GM18505 (cell line): Measurements from ENCODE around the gene DDR1.
"Not testable (repeated sequence)": the region's sequence is repeated elsewhere in the genome, so short reads cannot be mapped to it uniquely, and the experiment has no call there.

Experiments
- ATAC-seq: cut with Tn5 transposase; IDR thresholded peaks from one replicate; pipeline ENCODE4 v1.9.1; 2021; ENCODE audit not compliant: unreplicated experiment
- POLR2A ChIP-seq: IDR thresholded peaks from 4 replicates; pipeline ENCODE4 v1.6.1; 2011; ENCODE audit warnings: borderline replicate concordance; ENCODE audit not compliant: insufficient read depth, insufficient read length; ENCODE audit errors: extremely low read depth

The DDR1 gene

DNA sequence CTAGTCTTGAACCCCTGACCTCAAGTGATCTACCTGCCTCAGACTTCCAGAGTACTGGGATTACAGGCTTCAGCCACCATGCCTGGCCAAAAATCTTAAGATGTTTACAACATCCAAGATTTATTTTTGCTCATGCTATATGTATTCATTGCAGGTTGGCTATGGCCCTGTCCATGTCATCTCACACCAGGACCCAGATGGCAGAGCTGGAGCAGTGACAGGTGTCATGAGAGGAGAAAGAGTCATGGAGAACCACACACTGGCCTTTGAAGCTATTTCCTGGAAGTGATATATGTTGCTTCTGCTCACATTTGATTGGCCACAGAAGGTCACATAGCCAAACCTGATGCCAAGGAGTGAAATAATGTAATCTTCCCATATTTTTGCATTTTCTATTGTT, 13.8 kb upstream of the DDR1 start:
- TF ChIP-seq POLR2A: no peak
- ATAC-seq: no peak

GRCh38 chr6:30871592-30872183, 12.6 kb upstream of the DDR1 start:
- ATAC-seq: no peak

DNA sequence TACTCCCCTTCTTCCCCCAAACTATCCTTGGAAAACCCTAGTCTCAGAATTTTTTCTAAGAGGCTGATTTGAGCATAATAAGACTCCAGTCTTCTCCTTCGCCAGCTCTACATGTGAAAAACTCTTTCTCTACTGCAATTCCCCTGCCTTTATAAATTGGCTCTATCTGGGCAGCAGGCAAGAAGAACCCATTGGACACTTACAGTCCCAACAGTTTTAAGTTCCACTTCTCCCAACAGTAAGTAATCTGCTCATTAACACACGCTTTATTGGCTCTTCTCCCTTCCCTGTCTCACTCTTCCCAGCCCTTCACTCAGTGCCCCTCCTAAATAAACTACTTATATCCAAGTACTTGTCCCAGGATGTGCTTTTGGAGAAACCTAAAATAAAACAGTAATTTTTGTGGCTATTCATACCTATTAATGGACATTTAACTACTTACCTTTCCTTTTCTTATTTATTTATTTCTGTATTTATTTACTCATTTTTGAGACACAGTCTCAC, 11.1 kb upstream of the DDR1 start:
- ATAC-seq: no peak
- TF ChIP-seq POLR2A: no peak

More at GRCh38 chr6:30871592-30872183, 12.6 kb upstream of the DDR1 start:
- no peak for TF ChIP-seq POLR2A

DNA sequence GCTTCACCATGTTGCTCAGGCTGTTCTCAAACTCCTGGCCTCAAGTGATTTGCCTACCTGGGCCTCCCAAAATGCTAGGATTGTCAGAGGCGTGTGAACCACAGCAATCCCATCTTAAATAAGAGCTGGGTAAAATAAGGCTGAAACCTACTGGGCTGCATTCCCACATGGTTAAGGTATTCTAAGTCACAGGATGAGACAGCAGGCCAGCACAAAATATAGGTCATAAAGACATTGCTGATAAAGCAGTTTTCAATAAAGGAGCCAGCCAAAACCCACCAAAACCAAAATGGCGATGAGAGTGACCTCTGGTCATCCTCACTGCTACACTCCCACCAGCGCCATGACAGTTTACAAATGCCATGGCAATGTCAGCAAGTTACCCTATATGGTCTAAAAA, 10.5 kb upstream of the DDR1 start:
- ATAC-seq: not testable (repeated sequence)

DNA sequence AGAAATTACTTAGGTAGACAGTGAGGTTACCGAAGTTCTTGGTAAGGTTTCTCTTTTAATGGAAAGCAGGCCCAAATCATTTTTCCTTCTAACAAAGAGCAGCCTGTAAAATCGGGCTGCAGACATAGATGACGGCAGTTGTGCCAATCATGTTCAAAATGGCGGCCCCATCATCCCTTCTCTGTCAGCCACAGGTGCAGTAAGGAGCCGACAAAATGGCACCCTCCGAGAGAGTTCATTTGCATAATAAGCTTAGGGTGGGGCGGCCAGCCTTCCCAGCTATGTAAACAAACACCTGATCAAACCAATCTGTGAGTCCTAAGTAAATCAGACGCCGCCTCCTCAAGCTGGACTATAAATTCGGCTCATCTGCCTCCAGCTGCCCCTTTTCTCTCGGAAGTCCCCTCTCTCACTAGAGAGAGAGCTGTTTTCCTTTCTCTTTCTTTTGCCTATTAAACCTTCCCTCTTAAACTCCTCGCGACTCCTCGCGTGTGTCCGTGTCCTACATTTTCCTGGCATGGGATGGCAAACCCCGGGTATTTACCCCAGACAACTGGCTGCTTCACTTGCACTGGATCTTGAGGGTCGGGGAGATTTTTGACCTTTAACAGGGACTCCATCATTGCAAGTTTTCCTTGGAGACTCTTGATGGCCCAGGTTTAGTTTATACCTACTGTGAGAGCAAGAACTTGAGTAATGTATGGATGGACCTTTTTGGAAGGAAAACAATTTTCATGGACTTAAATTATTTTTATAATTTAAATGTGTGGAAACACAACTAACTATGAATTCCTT, 8.9 kb upstream of the DDR1 start:
- no peak for ATAC-seq
- TF ChIP-seq POLR2A: no peak

DNA sequence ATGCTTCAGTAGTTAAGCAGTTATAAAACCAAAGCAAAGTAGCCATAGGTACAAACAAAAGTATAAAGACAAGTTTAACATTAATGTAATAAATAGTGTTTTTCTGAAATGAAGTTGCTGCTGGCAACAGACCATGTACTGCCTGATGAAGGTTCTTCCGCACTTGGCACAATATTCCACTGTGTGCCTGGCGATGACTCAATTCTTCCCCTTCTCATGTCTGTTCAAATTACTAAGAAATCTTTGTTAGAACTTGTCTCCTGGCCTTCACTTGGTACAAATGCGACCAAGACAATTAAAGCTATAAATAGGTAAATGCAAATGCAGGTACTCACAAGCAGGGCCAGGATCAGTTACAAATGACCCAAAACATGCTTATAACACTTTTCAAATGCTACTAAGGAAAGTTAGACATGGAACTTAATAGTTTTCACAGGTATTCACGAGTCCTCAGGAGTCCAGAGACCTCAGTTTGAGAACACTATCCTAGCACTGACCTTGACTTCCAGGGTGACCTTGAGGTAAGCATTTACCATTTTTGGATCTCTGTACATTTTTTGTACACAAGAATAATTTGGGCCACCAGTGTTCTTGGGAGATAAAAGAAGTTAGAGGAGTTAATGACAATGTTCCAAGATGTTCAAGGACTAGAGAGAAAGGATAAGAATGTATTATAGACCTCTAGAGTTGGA, 8.1 kb upstream of the DDR1 start:
- no peak for ATAC-seq
- no peak for TF ChIP-seq POLR2A

GRCh38 chr6:30877419-30878262, 6.7 kb upstream of the DDR1 start:
- no peak for TF ChIP-seq POLR2A
- ATAC-seq: no peak

DNA sequence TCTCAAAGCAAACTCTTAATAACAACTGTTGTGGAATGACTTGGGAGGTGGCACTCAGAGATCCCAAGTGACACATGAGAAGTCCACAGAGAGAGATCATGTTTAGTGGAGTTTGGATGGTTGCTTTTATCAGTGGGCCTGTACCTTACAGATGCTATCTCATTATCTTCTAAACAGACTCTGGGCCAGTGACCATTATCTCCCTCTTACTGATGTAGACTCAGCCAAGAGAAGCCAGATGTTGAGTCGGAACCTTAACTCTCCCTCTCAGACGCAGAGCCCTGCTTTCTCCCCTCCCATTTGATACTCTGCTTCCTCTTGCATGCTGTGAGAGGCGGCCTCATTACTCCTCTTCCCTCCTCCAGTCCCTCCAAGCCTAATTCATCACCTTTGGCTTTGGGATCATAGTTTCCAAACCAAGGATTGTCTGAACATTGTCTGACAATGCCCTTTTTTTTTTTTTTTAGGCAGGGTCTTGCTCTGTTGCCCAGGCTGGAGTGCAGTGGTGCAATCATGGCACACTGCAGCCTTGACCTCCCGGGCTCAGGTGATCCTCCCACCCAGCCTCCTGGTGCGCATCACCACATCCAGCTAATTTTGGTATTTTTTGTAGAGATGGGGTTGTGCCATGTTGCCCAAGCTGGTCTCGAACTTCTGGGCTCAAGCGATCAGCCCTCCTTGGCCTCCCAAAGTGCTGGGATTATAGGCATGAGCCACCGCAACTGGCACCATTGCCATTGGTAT, 4.5 kb upstream of the DDR1 start:
- no peak for ATAC-seq
- no peak for TF ChIP-seq POLR2A

DNA sequence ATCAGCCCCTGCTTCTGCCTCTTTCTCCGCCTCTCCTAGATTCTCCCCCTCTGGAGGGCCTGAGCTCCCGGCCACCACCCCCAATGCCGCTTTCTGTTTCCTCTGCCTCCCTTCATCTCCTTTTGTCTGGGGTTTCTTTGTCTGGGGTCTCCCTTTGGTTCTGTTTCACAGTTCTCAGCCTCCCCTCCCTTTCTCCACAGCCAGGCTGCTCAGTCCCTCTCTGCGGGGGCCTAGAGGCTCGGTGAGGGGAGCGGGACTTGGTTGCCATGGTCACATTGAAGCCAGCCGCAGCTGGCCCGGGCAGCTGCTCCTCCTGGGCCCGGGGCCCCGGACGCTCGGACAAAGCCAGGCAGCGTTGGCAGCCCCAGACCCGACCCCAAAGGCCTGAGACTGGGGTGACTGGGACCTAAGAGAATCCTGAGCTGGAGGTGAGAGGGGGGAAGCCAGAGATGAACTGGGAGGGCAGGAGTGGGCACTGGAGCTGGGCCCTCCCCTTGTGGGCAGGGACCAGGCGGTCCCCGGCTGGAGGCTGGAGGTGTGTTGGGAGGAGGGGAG, 3.5 kb upstream of the DDR1 start:
- no peak for ATAC-seq
- TF ChIP-seq POLR2A: no peak

DNA sequence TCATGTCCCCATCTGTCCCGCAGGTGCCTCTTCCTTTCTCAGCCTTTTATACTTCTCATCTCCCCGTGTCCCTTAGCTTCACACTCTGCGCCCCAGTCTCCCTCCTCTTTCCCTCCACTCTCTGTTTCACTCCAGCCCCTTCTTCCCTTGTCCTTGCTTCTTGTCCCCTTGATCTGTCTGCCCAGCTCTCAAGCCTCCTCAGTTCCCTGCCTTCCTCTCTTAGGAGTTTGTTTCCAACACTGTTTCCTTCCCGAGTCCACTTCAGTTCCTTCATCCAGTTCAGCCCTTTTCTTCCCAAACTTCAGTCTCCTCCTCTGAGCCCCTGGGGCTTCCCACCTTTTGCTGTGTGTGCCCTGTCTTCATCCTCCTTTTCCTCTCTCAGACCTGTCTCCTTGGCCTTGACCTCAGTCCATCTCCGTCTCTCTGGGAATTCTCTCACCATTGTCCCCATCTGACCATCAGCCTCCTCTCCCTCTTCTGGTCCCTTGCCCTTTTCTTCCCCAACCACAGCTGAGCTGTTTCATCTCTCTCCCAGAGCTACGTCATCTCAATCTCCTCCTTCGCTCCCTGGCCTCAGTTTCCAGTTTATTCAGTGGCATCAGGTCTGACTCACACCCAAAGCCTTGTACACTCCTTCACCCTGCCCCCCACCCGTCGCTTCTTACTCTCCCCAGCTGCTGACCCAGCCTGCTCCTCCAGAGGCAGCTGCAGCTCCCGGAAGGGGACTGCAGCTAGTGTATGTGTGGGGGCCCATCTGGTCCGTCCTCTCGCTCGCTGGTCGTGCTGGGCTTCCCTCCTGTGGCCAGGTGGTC, 2.7 kb upstream of the DDR1 start:
- no peak for ATAC-seq
- no peak for TF ChIP-seq POLR2A

DNA sequence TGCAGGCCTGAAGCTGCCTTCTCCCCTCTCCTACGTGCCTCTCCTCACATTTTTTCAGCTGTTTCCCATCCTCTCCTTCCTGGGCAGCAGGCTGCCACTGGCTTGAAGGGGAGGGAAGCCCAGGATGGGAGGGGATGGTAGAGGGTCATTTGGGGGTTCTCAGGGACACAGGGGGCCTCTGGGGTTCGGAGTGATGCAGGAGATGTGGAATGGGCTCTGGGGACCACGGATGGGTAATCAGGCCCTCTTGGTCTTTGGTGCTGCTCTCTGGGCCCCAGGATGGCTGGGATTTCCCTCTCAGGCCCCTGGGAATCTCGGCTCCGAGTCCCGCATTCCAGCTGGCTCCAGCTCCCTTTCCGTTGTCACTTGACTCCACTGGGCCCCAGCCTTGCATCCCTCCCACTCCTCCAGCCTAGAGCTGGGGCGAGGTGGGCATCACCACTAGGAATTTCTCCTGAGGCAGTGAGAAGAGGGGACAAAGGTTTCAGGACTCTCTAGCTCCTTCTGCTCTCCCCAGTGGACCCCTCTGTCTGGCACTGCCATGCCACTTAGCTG, 2.0 kb upstream of the DDR1 start:
- no peak for TF ChIP-seq POLR2A
- no peak for ATAC-seq
